ENCODE data around the gene GOLGA3. TPM values are rescaled to one million over a fixed set of nuclear protein-coding genes. Genes with fewer than 3 reads are reported as not detected.

The GOLGA3 gene
- total and polyA plus RNA-seq, 10 of the 15 experiments (the other 5 are each of a cell fraction or from before 2014, with no cell fraction given), result 2.0 to 42.7 (median 15.2) TPM

GRCh38 chr12:132831771-132832170 lies 3.1 kb upstream of the GOLGA3 start:
- in situ Hi-C loops (cut with MboI) (no loop called here), intact Hi-C loops (cut with micrococcal nuclease; ENCODE audit: unreplicated experiment) (no loop called here)
- no peak overlapping the region for H3K4me3 ChIP-seq
- no peaks in the 10 kb centered on the region for H3K27me3 ChIP-seq (replicated peaks in 1 of 2; ENCODE audit: control insufficient read depth in 2 of 2, insufficient read depth in 2 of 2, low read length in 1 of 2)
- no peak overlapping the region for H3K9ac ChIP-seq (ENCODE audit: control insufficient read depth, insufficient read depth, low read length)
- BruUV-seq (replicated peaks), result no TSS peak
- FAIRE-seq, result no peak
- RAD21 ChIA-PET (ENCODE audit: unreplicated experiment), result no interaction called here
- no peaks in the 10 kb centered on the region for H4K20me1 ChIP-seq (ENCODE audit: control insufficient read depth, insufficient read depth)
- peaks cover 5% of the 10 kb centered on the region for H3K4me1 ChIP-seq (ENCODE audit: control insufficient read depth, insufficient read depth, low read length)
- no peaks in the 10 kb centered on the region for H3K9me3 ChIP-seq (replicated peaks; ENCODE audit: control insufficient read depth, insufficient read depth, low read length)
- peaks cover 0 to 3% of the 10 kb centered on the region in 2 experiments; a peak in 1 of 4 replicates for H3K36me3 ChIP-seq (ENCODE audit: control insufficient read depth in 2 of 2, insufficient read depth in 2 of 2, low read length in 1 of 2)
- POLR2A ChIA-PET, result no interaction called here
- CTCF ChIA-PET, result interaction anchor here (1.0 kb wide), 1 partner anchor 12 kb away, joined by 4 read pairs; no protein-coding TSS in a partner anchor
- SMC1A ChIA-PET (ENCODE audit: uncharacterized antibody, unreplicated experiment), result no interaction called here
- no peak for ATAC-seq
- H3K27ac ChIP-seq (ENCODE audit: control insufficient read depth, insufficient read depth), result no peak overlapping the region
- 88% methylated on average over 11 of the region's 11 CpGs for WGBS (ENCODE audit: insufficient coverage, insufficient replicate concordance, low lambda C conversion rate, missing lambda C conversion rate)
- H3K4me2 ChIP-seq (ENCODE audit: control insufficient read depth, insufficient read depth), result no peak overlapping the region
- peaks cover 17% of the 10 kb centered on the region for H3K79me2 ChIP-seq (ENCODE audit: control insufficient read depth, insufficient read depth, low read length)
- DNase-seq (ENCODE audit: low read depth, low spot score), result no peak
- no peak overlapping the region for H2AFZ ChIP-seq (ENCODE audit: control insufficient read depth, low read depth, low read length)
- TF ChIP-seq LARP7 (IDR thresholded peaks at IDR 0.05) (no peak), HDAC6 (IDR thresholded peaks at IDR 0.05; ENCODE audit: unreplicated experiment) (no peak), CHD4 (IDR thresholded peaks at IDR 0.05) (no peak), NFIC (IDR thresholded peaks at IDR 0.05; ENCODE audit: low read depth, low read length) (no peak), ZNF24 (IDR thresholded peaks at IDR 0.05) (no peak), BACH1 (IDR thresholded peaks at IDR 0.05; ENCODE audit: borderline replicate concordance) (no peak), ZNF217 (IDR thresholded peaks at IDR 0.05) (no peak), MYB (IDR thresholded peaks at IDR 0.05; ENCODE audit: borderline replicate concordance, low read depth, low read length) (no peak), KDM1A (IDR thresholded peaks at IDR 0.05; ENCODE audit: borderline replicate concordance) (no peak), PAX5 (IDR thresholded peaks at IDR 0.05; ENCODE audit: borderline replicate concordance, low read depth, low read length) (no peak), HDAC2 (IDR thresholded peaks at IDR 0.05) (no peak), SIX5 (IDR thresholded peaks at IDR 0.05; ENCODE audit: low read depth, low read length, severe bottlenecking) (no peak), ZZZ3 (IDR thresholded peaks at IDR 0.05; ENCODE audit: control insufficient read depth, insufficient read length, low read depth) (no peak), FOXK2 (IDR thresholded peaks at IDR 0.05) (no peak), BMI1 (IDR thresholded peaks at IDR 0.05; ENCODE audit: borderline replicate concordance) (no peak)
- TF ChIP-seq, protein P1, sequence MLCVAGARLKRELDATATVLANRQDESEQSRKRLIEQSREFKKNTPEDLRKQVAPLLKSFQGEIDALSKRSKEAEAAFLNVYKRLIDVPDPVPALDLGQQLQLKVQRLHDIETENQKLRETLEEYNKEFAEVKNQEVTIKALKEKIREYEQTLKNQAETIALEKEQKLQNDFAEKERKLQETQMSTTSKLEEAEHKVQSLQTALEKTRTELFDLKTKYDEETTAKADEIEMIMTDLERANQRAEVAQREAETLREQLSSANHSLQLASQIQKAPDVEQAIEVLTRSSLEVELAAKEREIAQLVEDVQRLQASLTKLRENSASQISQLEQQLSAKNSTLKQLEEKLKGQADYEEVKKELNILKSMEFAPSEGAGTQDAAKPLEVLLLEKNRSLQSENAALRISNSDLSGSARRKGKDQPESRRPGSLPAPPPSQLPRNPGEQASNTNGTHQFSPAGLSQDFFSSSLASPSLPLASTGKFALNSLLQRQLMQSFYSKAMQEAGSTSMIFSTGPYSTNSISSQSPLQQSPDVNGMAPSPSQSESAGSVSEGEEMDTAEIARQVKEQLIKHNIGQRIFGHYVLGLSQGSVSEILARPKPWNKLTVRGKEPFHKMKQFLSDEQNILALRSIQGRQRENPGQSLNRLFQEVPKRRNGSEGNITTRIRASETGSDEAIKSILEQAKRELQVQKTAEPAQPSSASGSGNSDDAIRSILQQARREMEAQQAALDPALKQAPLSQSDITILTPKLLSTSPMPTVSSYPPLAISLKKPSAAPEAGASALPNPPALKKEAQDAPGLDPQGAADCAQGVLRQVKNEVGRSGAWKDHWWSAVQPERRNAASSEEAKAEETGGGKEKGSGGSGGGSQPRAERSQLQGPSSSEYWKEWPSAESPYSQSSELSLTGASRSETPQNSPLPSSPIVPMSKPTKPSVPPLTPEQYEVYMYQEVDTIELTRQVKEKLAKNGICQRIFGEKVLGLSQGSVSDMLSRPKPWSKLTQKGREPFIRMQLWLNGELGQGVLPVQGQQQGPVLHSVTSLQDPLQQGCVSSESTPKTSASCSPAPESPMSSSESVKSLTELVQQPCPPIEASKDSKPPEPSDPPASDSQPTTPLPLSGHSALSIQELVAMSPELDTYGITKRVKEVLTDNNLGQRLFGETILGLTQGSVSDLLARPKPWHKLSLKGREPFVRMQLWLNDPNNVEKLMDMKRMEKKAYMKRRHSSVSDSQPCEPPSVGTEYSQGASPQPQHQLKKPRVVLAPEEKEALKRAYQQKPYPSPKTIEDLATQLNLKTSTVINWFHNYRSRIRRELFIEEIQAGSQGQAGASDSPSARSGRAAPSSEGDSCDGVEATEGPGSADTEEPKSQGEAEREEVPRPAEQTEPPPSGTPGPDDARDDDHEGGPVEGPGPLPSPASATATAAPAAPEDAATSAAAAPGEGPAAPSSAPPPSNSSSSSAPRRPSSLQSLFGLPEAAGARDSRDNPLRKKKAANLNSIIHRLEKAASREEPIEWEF (IDR thresholded peaks at IDR 0.05; ENCODE audit: insufficient replicate concordance, low read depth, low read length), result no peak
- TF ChIP-seq, protein P2, sequence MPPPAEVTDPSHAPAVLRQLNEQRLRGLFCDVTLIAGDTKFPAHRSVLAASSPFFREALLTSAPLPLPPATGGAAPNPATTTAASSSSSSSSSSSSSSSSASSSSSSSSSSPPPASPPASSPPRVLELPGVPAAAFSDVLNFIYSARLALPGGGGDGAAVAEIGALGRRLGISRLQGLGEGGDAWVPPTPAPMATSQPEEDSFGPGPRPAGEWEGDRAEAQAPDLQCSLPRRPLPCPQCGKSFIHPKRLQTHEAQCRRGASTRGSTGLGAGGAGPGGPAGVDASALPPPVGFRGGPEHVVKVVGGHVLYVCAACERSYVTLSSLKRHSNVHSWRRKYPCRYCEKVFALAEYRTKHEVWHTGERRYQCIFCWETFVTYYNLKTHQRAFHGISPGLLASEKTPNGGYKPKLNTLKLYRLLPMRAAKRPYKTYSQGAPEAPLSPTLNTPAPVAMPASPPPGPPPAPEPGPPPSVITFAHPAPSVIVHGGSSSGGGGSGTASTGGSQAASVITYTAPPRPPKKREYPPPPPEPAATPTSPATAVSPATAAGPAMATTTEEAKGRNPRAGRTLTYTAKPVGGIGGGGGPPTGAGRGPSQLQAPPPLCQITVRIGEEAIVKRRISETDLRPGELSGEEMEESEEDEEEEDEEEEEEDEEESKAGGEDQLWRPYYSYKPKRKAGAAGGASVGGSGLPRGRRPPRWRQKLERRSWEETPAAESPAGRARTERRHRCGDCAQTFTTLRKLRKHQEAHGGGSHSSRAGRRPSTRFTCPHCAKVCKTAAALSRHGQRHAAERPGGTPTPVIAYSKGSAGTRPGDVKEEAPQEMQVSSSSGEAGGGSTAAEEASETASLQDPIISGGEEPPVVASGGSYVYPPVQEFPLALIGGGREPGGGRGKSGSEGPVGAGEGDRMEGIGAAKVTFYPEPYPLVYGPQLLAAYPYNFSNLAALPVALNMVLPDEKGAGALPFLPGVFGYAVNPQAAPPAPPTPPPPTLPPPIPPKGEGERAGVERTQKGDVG (CRISPR knock-in tag; IDR thresholded peaks at IDR 0.05), result no peak
- TF ChIP-seq, protein P3, sequence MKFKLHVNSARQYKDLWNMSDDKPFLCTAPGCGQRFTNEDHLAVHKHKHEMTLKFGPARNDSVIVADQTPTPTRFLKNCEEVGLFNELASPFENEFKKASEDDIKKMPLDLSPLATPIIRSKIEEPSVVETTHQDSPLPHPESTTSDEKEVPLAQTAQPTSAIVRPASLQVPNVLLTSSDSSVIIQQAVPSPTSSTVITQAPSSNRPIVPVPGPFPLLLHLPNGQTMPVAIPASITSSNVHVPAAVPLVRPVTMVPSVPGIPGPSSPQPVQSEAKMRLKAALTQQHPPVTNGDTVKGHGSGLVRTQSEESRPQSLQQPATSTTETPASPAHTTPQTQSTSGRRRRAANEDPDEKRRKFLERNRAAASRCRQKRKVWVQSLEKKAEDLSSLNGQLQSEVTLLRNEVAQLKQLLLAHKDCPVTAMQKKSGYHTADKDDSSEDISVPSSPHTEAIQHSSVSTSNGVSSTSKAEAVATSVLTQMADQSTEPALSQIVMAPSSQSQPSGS (IDR thresholded peaks at IDR 0.05; ENCODE audit: low read length), result no peak

Data from GM12878 (cell line).